ENCODE results near the gene USP9X.

DNA sequence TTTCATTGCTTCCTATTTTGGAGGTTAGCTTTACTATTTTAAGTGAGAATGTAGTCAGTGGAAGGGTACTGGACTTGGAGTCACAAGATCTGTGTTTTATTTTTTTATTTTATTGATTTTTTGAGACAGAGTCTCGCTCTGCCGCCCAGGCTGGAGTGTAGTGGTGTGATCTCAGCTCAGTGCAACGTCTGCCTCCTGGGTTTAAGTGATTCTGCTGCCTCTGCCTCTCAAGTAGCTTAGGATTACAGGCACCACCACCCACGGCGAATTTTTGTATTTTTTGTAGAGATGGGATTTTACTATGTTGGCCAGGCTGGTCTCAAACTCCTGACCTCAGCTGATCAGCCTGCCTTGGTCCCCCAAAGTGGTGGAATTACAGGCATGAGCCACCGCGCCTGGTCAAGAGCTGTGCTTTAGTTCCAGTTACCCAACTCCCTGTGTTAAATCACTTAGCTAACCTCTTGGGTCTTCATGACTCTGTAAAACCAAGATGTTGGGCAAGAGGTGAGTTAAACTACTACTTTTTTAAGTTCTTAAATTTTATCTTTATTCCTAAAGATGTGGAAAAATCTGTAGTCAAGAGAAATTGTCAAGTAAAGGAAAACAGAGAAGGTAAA, 11.2 kb downstream of the USP9X start:
- TF ChIP-seq, protein P1, sequence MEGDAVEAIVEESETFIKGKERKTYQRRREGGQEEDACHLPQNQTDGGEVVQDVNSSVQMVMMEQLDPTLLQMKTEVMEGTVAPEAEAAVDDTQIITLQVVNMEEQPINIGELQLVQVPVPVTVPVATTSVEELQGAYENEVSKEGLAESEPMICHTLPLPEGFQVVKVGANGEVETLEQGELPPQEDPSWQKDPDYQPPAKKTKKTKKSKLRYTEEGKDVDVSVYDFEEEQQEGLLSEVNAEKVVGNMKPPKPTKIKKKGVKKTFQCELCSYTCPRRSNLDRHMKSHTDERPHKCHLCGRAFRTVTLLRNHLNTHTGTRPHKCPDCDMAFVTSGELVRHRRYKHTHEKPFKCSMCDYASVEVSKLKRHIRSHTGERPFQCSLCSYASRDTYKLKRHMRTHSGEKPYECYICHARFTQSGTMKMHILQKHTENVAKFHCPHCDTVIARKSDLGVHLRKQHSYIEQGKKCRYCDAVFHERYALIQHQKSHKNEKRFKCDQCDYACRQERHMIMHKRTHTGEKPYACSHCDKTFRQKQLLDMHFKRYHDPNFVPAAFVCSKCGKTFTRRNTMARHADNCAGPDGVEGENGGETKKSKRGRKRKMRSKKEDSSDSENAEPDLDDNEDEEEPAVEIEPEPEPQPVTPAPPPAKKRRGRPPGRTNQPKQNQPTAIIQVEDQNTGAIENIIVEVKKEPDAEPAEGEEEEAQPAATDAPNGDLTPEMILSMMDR (IDR thresholded peaks at IDR 0.05; ENCODE audit: extremely low read depth in 1 of 2, insufficient read depth in 1 of 2, low read depth in 1 of 2, low read length in 2 of 2) = no peak
- no peak for TF ChIP-seq POLR2A (IDR thresholded peaks at IDR 0.05; ENCODE audit: low read depth, low read length)
- no peak for TF ChIP-seq POLR2AphosphoS5 (IDR thresholded peaks at IDR 0.05; ENCODE audit: insufficient read depth, low read depth, low read length)
- no peak for TF ChIP-seq EZH2 (IDR thresholded peaks at IDR 0.05; ENCODE audit: borderline replicate concordance, low read depth, low read length, severe bottlenecking)
- TF ChIP-seq JUN (IDR thresholded peaks at IDR 0.05; ENCODE audit: borderline replicate concordance, insufficient read depth, insufficient read length, low read depth) = no peak
- no peak for TF ChIP-seq GATA2 (IDR thresholded peaks at IDR 0.05; ENCODE audit: insufficient read depth, insufficient read length, low read depth, low read length)
- TF ChIP-seq, protein P2, sequence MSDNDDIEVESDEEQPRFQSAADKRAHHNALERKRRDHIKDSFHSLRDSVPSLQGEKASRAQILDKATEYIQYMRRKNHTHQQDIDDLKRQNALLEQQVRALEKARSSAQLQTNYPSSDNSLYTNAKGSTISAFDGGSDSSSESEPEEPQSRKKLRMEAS (IDR thresholded peaks at IDR 0.05; ENCODE audit: insufficient read depth, insufficient read length) = no peak
- TF ChIP-seq FOS (IDR thresholded peaks at IDR 0.05; ENCODE audit: borderline replicate concordance, insufficient read depth, low read length) = no peak
